ENCODE results near the gene SDK1. TPM values are rescaled to one million over a fixed set of nuclear protein-coding genes. Genes with fewer than 3 reads are reported as not detected.

Gene SDK1
- total RNA-seq, 1 donor from 2014 or later = 225 TPM

GRCh38 chr7:3495954-3496353 lies 194.9 kb downstream of the SDK1 start:
- Mint-ChIP-seq H3K9me3 (ENCODE audit: unreplicated experiment) (peaks cover 16% of the 10 kb centered on the region), H3K4me3 (ENCODE audit: unreplicated experiment) (peak overlapping the region; percentile 55), H3K4me1 (ENCODE audit: low read depth, unreplicated experiment) (peaks cover 49% of the 10 kb centered on the region), H3K36me3 (ENCODE audit: unreplicated experiment) (peaks cover 10% of the 10 kb centered on the region), H3K27me3 (ENCODE audit: unreplicated experiment) (peaks cover 6% of the 10 kb centered on the region), H3K27ac (ENCODE audit: unreplicated experiment) (peak overlapping the region; percentile 97)
- no peak for TF ChIP-seq CTCF (IDR thresholded peaks at IDR 0.05; ENCODE audit: partially characterized antibody, unreplicated experiment)
- no peak for DNase-seq

- Mint-ChIP-seq H3K4me3 (ENCODE audit: unreplicated experiment) (peak overlapping the region; percentile 27), H3K4me1 (ENCODE audit: low read depth, unreplicated experiment) (peaks cover 49% of the 10 kb centered on the region), H3K27me3 (ENCODE audit: unreplicated experiment) (peaks cover 6% of the 10 kb centered on the region), H3K36me3 (ENCODE audit: unreplicated experiment) (peaks cover 15% of the 10 kb centered on the region), H3K9me3 (ENCODE audit: unreplicated experiment) (peaks cover 16% of the 10 kb centered on the region), H3K27ac (ENCODE audit: unreplicated experiment) (peak overlapping the region; percentile 63)
- DNase-seq = no peak
- no peak for TF ChIP-seq CTCF (IDR thresholded peaks at IDR 0.05; ENCODE audit: partially characterized antibody, unreplicated experiment)
Observed at GRCh38 chr7:3497796-3498195, 196.7 kb downstream of the SDK1 start.

GRCh38 chr7:3501671-3502070 lies 200.6 kb downstream of the SDK1 start:
- Mint-ChIP-seq H3K9me3 (ENCODE audit: unreplicated experiment) (peaks cover 13% of the 10 kb centered on the region), H3K36me3 (ENCODE audit: unreplicated experiment) (peaks cover 33% of the 10 kb centered on the region), H3K4me1 (ENCODE audit: low read depth, unreplicated experiment) (peaks cover 22% of the 10 kb centered on the region), H3K27ac (ENCODE audit: unreplicated experiment) (no peak overlapping the region), H3K27me3 (ENCODE audit: unreplicated experiment) (no peaks in the 10 kb centered on the region), H3K4me3 (ENCODE audit: unreplicated experiment) (no peak overlapping the region)
- no peak for TF ChIP-seq CTCF (IDR thresholded peaks at IDR 0.05; ENCODE audit: partially characterized antibody, unreplicated experiment)
- DNase-seq = no peak

- DNase-seq = no peak
- no peak for TF ChIP-seq CTCF (IDR thresholded peaks at IDR 0.05; ENCODE audit: partially characterized antibody, unreplicated experiment)
- Mint-ChIP-seq H3K27ac (ENCODE audit: unreplicated experiment) (no peak overlapping the region), H3K36me3 (ENCODE audit: unreplicated experiment) (peaks cover 47% of the 10 kb centered on the region), H3K9me3 (ENCODE audit: unreplicated experiment) (peaks cover 8% of the 10 kb centered on the region), H3K27me3 (ENCODE audit: unreplicated experiment) (no peaks in the 10 kb centered on the region), H3K4me1 (ENCODE audit: low read depth, unreplicated experiment) (peaks cover 11% of the 10 kb centered on the region), H3K4me3 (ENCODE audit: unreplicated experiment) (no peak overlapping the region)
Observed at GRCh38 chr7:3504384-3504783, 203.3 kb downstream of the SDK1 start.

GRCh38 chr7:3510101-3511020 lies 209.3 kb downstream of the SDK1 start:
- Mint-ChIP-seq H3K27me3 (ENCODE audit: unreplicated experiment) (no peaks in the 10 kb centered on the region), H3K9me3 (ENCODE audit: unreplicated experiment) (peaks cover 3% of the 10 kb centered on the region), H3K4me3 (ENCODE audit: unreplicated experiment) (no peak overlapping the region), H3K27ac (ENCODE audit: unreplicated experiment) (no peak overlapping the region), H3K36me3 (ENCODE audit: unreplicated experiment) (peaks cover 21% of the 10 kb centered on the region), H3K4me1 (ENCODE audit: low read depth, unreplicated experiment) (peaks cover 16% of the 10 kb centered on the region)
- no peak for TF ChIP-seq CTCF (IDR thresholded peaks at IDR 0.05; ENCODE audit: partially characterized antibody, unreplicated experiment)
- no peak for DNase-seq
